SK-N-MC (cell line): ENCODE measurements around the gene TMED3.
"Not testable (repeated sequence)": the region's sequence is repeated elsewhere in the genome, so short reads cannot be mapped to it uniquely, and the experiment has no call there.

Experiments
- DNase-seq: peaks from one replicate; pipeline ENCODE4 v3.0.0-alpha.2; 2011; ENCODE audit warnings: low read depth, low spot score
- H3K27ac ChIP-seq: fragments of 200-600 bp; sonication (generic); 2 replicates; pipeline ENCODE4 v1.5.1; 2016; ENCODE audit warnings: mixed run types
- H3K36me3 ChIP-seq: fragments of 200-600 bp; sonication (generic); 2 replicates; pipeline ENCODE4 v1.6.1; 2017; ENCODE audit warnings: antibody characterized with exemption, low read length, mixed read lengths; ENCODE audit not compliant: insufficient read depth
- H3K4me3 ChIP-seq: fragments of 200-600 bp; sonication (generic); 2 replicates; pipeline ENCODE4 v1.5.1; 2016
- H3K9ac ChIP-seq: fragments of 200-600 bp; sonication (generic); 2 replicates; pipeline ENCODE4 v1.8.0; 2017; ENCODE audit warnings: mixed run types, mixed read lengths; ENCODE audit not compliant: insufficient read length
- H3K9me3 ChIP-seq: fragments of 200-600 bp; sonication (generic); 2 replicates; pipeline ENCODE4 v1.6.1; 2017; ENCODE audit warnings: low read depth, mild to moderate bottlenecking, antibody characterized with exemption, low read length, moderate library complexity, mixed read lengths
- EZH2 ChIP-seq: fragments of 200-600 bp; sonication (generic); IDR thresholded peaks from one replicate; pipeline ENCODE4 v1.6.1; 2017; ENCODE audit warnings: antibody characterized with exemption
- FOXP2 ChIP-seq: optimal IDR thresholded peaks from 2 replicates; pipeline ENCODE3; 2011; ENCODE audit warnings: mild to moderate bottlenecking, moderate library complexity; ENCODE audit not compliant: insufficient read depth; ENCODE audit errors: extremely low read length, control extremely low read depth
- POLR2AphosphoS5 ChIP-seq: IDR thresholded peaks from 2 replicates; pipeline ENCODE4 v1.6.1; 2012; ENCODE audit warnings: mild to moderate bottlenecking, low read depth, low read length, borderline replicate concordance

The TMED3 gene

DNA sequence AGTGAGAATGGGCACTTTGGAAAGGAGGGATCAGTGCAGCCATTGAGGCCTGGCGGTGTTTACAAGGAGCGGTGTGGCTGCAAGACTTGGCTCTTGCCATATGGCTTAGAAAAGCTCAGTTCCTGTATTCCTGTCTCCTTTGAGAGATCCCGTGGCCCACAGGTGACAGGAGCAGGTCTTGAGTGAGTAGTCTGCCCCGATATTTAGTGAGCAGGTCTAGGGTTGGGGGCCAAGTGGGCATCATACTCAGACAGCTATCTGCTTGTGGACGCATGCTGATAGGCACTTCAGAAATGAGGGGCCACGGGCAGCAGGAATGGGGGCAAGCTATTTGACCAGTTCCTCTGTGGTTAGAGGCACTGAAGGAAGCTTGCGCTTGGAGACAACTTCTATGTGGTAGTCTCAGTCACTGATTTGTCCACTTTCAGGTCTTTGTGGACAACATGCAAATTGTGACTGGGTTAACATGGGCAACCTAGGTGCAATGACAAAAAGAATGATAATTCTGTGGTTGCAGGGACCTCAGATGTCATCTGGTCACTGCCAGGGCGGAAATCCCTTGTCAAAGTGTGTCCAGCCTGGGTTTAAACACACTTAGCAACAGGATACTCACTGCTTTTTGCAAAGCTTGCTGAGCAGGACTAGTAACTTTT, 1.1 kb downstream of the TMED3 start:
- Histone ChIP-seq H3K9ac (peak overlapping the region; percentile 93), H3K9me3 (no peaks in the 10 kb centered on the region), H3K27ac (no peak overlapping the region), H3K36me3 (peaks cover 38% of the 10 kb centered on the region), H3K4me3 (peak overlapping the region; percentile 97)
- TF ChIP-seq EZH2 (no peak), POLR2AphosphoS5 (no peak), FOXP2 (no peak)
- no peak for DNase-seq

- no peak overlapping the region for H3K4me3 ChIP-seq
- H3K27ac ChIP-seq: no peak overlapping the region
- no peak overlapping the region for H3K9ac ChIP-seq
- TF ChIP-seq POLR2AphosphoS5: no peak
- no peak for TF ChIP-seq EZH2
- TF ChIP-seq FOXP2: no peak
- DNase-seq: no peak
- peaks cover 57% of the 10 kb centered on the region for H3K36me3 ChIP-seq
- H3K9me3 ChIP-seq: no peaks in the 10 kb centered on the region
Measured at GRCh38 chr15:79314186-79314585, 3.3 kb downstream of the TMED3 start.

- H3K27ac ChIP-seq: no peak overlapping the region
- TF ChIP-seq FOXP2 (no peak), EZH2 (no peak)
- no peak for DNase-seq
Measured at GRCh38 chr15:79314811-79315210, 3.9 kb downstream of the TMED3 start.

DNA sequence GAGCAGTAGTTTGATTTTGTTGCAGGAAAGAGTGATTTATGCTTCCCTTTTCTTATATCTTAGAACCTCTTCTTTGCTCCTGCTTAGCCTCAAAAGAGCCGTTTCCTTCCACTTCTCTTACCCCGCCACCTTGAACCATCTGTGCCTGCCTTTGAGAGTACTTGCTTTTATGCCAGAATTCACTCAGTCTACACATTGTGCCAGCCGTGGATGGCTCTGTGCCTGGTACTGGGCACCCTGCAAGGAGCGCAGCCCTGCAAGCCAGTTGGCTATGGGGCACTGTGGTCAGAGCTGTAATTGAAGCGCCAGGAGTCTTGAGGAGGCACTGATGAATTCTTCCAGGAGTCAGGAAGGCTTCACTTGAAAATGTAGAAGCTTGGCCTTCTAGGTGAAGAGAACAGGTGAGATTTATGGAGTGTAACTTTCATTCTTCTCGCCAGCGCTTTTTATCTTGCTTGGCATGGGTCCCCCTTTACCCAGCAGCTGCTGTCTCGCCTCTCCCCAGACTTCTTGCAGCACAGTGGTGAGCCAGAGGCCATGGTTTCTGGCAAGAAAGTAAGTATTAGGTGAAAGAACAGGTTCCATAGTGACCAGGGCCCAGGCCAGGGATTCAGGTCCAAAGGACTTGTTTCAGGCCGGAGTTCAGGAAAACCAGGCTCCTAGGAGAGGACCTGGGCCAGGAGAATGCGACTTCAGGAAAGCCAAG, 4.9 kb downstream of the TMED3 start:
- TF ChIP-seq POLR2AphosphoS5 (no peak), EZH2 (no peak), FOXP2 (no peak)
- peaks cover 61% of the 10 kb centered on the region for H3K36me3 ChIP-seq
- no peak overlapping the region for H3K9ac ChIP-seq
- H3K4me3 ChIP-seq: no peak overlapping the region
- no peaks in the 10 kb centered on the region for H3K9me3 ChIP-seq
- DNase-seq: no peak
- no peak overlapping the region for H3K27ac ChIP-seq

More at GRCh38 chr15:79314811-79315210, 3.9 kb downstream of the TMED3 start:
- Histone ChIP-seq H3K4me3 (no peak overlapping the region), H3K9ac (no peak overlapping the region), H3K9me3 (no peaks in the 10 kb centered on the region), H3K36me3 (peaks cover 57% of the 10 kb centered on the region)

DNA sequence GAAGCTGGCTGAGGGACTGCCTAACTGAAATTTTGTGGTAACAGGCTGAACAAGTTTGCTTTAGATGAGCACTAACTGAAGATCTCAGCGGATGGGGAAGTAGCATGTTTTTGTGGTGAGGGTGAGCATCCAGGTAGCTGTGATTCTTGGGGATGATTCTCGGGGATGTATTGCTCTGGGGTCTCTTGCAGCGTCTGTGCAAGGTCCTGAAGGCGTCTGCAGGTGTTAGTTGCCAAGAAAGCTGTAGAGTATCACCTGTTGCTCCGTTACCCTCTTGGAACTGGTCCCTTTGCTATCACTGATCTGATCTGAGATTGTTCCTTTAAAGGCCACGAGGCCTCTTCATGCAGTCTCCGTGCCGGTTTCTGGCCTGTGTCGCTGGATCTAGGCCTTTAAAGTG, 6.0 kb downstream of the TMED3 start:
- H3K36me3 ChIP-seq: peaks cover 69% of the 10 kb centered on the region
- H3K27ac ChIP-seq: no peak overlapping the region
- no peak overlapping the region for H3K9ac ChIP-seq
- no peak overlapping the region for H3K4me3 ChIP-seq
- DNase-seq: no peak
- no peaks in the 10 kb centered on the region for H3K9me3 ChIP-seq
- TF ChIP-seq POLR2AphosphoS5 (no peak), FOXP2 (no peak), EZH2 (no peak)

DNA sequence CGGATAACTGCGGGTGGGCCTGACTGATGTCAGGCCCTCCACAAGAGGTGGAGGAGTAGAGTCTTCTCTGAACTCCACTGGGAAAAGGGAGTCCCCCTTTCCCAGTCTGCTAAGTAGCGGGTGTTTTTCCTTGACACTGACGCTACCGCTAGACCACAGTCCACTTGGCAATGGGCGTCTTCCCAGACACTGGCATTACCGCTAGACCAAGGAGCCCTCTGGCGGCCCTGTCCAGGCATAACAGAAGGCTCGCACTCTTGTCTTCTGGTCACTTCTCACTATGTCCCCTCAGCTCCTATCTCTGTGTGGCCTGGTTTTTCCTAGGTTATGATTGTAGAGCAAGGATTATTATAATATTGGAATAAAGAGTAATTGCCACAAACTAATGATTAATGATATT, 9.1 kb downstream of the TMED3 start:
- H3K36me3 ChIP-seq: peaks cover 69% of the 10 kb centered on the region
- not testable (repeated sequence) for H3K27ac ChIP-seq, DNase-seq, H3K4me3 ChIP-seq, H3K9ac ChIP-seq, H3K9me3 ChIP-seq

- H3K36me3 ChIP-seq: peaks cover 53% of the 10 kb centered on the region
- H3K9me3 ChIP-seq: no peaks in the 10 kb centered on the region
- DNase-seq: no peak
- H3K4me3 ChIP-seq: no peak overlapping the region
- no peak overlapping the region for H3K27ac ChIP-seq
- no peak overlapping the region for H3K9ac ChIP-seq
- TF ChIP-seq EZH2 (no peak), FOXP2 (no peak), POLR2AphosphoS5 (no peak)
Measured at GRCh38 chr15:79321876-79322275, 11.0 kb downstream of the TMED3 start.

GRCh38 chr15:79322306-79322705, 11.4 kb downstream of the TMED3 start:
- Histone ChIP-seq H3K27ac (no peak overlapping the region), H3K36me3 (peaks cover 51% of the 10 kb centered on the region), H3K9ac (no peak overlapping the region), H3K9me3 (no peaks in the 10 kb centered on the region), H3K4me3 (no peak overlapping the region)
- no peak for DNase-seq
- no peak for TF ChIP-seq POLR2AphosphoS5
- TF ChIP-seq EZH2: no peak
- no peak for TF ChIP-seq FOXP2

GRCh38 chr15:79322945-79323344, 12.0 kb downstream of the TMED3 start:
- TF ChIP-seq FOXP2 (no peak), EZH2 (no peak), POLR2AphosphoS5 (no peak)
- peaks cover 44% of the 10 kb centered on the region for H3K36me3 ChIP-seq
- no peak for DNase-seq
- H3K4me3 ChIP-seq: no peak overlapping the region
- no peaks in the 10 kb centered on the region for H3K9me3 ChIP-seq
- H3K9ac ChIP-seq: no peak overlapping the region
- no peak overlapping the region for H3K27ac ChIP-seq
